Endometrium (tissue), 2 donors: Measurements from ENCODE around the gene DOK4.
"Not testable (repeated sequence)": the region's sequence is repeated elsewhere in the genome, so short reads cannot be mapped to it uniquely, and the experiment has no call there.

Experiments
- FAIRE-seq: peaks from 2 replicates; lab custom pipeline; 2012; peaks lifted over from hg19 to GRCh38; lab: Jason Lieb, UNC
- donor health status: control.
- donor health status: control.

DOK4 gene

DNA sequence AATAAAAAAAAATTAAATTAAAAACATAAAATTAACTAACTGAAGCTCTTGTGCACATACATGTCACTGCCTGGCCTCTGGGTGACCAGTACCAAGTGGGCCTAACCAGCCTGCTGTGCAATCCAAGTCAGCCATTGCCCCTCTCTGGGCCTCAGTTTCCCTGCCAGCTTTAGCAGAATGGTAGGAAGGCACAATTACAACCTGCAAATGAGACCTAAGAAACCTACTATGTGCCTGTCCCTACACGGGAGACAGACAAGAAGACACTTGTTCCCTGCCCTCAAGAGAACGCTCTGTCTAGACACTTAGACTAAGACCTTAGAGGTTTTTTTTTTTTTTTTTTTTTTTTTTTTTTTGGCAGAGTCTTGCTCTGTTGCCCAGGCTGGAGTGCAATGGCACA is 40.8 kb downstream of the DOK4 start:
- no peak for FAIRE-seq

DNA sequence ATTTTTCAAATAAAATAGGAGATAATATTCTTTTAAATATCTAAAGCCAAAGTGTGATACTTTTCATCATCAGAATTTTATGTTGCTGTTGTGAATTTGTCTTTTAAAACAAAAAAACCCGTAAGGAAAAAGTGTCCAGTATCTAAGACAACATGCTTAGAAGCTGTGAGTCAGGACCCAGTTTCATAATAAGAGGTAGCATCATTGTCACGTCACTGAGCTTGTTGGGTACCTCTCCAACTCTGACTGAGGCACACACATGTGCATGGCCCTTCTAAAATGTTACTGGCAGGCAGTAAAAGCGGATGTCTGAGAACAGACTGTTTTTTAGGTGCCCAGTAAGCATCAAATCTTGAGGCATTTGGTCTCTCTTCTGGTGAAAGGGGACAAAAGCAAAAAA is 41.6 kb downstream of the DOK4 start:
- FAIRE-seq, result no peak

DNA sequence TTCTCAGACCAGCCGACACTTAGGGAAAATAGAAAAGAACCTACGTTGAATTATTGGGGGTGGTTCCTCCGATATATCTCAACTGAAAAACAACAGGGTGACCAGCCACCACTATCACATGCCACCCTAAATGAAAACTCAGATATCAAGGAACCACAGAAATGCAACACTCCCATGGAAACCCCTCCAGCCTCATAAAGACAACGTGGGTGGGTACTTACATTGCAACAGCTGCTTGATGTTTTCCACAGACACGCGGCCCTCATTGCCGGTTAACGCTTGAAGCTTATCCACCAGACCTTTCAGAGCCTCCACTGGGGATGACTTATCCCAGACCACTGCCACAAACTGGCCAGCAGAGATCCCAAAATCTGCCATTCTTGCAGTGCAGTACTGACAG is 45.7 kb downstream of the DOK4 start:
- not testable (repeated sequence) for FAIRE-seq

DNA sequence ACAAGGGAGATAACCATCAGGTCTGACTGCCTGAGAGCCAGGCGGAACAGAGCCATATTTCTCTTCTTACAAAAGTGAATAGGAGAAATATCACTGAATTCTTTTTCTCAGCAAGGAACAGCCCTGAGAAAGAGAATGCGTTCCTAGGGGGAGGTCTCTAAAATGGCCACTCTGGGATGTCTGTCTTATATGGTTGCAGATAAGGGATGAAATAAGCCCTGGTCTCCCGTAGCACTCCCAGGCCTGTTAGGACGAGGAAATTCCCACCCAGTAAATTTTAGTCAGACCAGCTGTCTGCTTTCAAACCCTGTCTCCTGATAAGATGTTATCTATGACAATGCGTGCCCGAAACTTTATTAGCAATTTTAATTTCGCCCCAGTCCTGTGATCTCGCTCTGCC is 46.3 kb downstream of the DOK4 start:
- FAIRE-seq, result not testable (repeated sequence)

DNA sequence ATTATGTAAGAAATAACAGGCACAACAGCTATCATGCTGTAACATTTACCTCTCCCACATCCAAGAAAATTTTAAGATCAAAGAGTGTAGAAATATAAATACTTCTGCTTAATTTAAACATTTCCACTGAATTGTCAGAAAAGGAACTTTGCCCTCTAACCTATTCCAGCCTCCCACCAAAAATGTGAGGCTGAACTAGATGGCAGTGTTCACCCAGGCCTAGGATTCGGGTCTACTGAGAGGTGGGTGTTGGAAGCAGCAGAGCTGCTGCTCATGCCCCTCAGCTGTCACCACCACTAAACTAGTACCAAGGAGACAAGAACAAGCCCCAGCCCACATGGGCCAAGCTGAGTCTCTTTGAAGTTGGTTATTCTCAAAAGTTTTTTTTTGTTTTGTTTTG is 50.5 kb downstream of the DOK4 start:
- no peak for FAIRE-seq

DNA sequence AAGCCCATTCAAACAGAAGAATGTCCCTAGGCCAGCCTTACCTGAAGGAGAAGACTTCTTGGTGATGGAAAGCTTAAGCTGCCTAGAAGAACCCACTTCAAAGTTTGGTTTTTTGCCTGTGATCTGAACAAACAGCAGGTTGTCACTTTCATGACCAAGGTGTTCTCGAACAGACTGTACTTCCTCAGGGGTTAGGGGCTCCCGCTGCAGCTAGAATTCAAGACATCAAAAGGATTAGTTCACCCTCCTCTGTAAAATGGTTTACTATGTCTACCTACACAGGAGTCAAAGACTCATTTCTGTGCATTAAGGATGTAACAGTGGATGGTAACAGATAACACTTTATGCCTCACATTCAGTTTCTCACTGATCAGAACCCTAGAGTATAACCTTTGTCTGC is 52.3 kb downstream of the DOK4 start:
- FAIRE-seq, result no peak

DNA sequence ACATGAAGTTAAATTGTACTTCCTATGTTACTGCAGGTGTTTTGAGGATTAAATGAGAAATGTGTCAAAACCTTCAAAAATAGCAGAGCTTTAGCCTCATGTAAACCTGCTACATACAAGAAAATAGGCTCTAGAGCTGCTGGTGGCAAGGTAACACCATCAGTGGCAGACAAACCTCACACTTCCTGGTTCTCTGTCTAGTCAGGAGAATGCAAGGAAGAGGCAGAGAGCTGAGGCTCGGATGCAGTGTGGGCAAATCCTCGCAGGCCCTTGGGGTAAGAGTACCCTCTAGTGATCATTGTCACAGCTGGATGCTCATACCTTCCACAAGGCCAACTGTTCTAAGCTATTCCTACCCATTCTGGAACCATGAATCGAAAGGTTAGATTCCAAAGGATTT is 53.3 kb downstream of the DOK4 start:
- FAIRE-seq, result no peak

DNA sequence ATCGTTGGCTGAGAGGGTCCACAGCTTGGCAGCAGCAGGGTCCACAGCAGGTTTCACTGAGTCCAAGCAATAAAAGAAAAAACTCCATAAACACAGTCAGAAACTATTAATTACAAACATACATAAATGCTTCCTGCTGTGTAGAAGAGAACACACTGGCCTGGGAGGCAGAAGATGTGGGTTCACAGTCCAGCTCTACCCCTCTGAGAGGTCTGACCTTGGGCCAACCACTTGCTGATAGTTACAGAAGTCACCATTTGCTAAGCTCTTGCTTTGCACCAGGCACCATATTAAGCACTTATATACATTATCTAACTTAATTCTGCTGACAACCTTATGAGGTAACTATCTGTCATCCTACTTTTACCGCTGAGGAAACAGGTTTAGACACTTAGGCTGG is 53.8 kb downstream of the DOK4 start:
- no peak for FAIRE-seq

DNA sequence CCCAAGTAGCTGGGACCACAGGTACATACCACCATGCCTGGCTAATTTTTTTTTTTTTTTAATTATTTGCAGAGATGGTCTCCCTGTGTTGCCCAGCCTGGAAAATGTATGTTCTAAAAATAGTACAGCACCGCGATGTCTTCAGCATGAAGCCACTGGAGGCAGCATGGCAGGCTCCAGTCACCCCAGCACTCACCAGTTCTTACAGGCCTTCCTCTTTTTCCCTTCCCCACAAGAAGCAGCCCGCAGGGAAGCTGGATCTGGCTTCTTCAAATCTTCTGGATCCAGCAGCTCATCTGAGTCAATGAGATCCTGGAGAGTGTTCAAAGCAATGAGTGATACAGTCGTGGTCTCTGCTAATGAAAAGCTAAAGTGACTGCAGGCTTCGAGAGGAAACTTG is 55.3 kb downstream of the DOK4 start:
- FAIRE-seq, result no peak

DNA sequence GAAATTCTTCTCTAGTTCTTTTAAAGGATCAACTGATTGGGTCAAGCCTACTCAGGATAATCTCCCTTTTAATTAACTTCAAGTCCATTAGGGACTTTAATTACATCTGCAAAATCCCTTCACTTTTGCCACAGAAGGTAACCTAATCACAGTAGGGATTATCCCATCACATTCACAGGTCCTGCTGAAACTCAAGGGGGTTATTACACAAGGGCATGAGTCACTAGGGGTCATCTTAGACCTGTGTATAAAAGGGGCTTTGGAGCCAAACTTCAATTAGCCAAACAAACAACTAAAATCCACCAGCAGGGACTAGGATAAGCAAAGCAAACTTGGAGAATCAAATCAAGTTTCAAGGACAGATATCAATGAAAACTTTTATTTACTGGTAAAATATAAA is 58.5 kb downstream of the DOK4 start:
- FAIRE-seq, result no peak

DNA sequence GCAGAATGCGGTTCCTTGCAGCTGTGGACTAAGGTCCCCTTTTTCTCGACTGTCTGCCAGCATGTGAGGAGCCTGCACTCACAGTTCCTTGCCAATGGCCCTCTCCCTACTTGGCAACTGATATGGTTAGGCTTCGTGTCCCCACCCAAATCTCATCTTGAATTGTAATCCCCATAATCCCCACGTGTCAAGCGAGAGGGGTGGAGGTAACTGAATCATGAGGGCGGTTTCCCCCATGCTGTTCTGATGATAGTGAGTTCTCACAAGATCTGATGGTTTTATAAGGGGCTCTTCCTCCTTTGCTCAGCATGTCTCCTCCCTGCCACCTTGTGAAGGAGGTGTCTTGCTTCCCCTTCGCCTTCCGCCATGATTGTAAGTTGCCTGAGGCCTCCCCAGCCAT is 59.0 kb downstream of the DOK4 start:
- no peak for FAIRE-seq

DNA sequence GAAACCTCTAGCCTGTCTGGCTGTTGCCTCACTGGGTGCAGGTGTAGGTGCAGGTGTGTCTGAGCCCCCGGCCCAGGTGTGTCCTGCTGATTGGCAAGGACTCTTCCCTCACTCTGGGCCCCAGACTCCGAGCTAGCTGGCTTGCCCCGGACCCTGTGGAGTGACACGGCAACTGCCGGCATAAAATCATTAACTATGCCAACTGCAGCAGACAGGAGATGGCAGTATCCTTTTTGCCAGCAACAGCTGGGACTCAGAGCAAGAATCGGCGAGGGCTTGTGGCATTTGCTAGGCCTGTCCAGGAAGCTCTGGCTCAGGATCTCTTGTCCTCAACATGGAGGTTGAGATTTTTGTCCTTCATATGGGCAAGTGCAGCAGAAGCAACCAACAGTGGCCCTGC is 59.9 kb downstream of the DOK4 start:
- FAIRE-seq, result no peak

DNA sequence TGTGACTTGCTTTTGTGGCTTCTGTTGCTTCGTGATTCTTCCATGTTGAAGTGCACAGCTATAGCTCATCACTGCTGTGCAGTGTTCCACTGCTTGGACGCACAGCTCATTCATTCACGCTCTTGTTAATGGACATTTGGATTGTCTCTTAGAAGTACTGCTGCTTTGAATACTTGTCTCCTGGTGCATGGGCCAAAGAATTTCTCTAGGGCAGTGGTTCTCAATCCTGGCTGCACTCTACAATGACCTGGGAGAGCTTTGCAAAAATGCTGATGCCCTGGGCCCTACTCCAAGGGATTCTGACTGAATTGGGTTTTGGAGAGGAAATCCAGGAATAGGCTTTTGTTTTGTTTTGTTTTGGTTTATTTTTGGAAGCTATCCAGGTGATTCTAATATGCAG is 61.7 kb downstream of the DOK4 start:
- FAIRE-seq, result no peak

DNA sequence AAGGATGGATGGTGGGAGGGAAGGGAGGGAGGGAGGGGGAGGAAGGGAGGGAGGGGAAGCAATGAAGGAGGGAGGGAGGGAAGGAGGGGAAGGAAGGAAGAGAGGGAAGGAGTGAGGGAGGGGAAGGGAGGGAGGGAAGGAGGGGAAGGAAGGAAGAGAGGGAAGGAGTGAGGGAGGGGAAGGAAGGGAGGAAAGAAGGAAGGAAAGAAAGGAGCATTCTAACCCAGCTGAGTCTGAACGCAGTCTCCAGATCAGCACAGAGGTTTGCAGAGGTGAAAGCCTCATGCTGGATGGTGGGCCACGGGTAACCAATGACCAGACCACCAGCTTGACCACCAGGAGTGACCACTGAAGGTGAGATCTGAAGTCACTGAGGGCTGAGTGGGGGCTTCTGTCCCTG is 63.1 kb downstream of the DOK4 start:
- no peak for FAIRE-seq

DNA sequence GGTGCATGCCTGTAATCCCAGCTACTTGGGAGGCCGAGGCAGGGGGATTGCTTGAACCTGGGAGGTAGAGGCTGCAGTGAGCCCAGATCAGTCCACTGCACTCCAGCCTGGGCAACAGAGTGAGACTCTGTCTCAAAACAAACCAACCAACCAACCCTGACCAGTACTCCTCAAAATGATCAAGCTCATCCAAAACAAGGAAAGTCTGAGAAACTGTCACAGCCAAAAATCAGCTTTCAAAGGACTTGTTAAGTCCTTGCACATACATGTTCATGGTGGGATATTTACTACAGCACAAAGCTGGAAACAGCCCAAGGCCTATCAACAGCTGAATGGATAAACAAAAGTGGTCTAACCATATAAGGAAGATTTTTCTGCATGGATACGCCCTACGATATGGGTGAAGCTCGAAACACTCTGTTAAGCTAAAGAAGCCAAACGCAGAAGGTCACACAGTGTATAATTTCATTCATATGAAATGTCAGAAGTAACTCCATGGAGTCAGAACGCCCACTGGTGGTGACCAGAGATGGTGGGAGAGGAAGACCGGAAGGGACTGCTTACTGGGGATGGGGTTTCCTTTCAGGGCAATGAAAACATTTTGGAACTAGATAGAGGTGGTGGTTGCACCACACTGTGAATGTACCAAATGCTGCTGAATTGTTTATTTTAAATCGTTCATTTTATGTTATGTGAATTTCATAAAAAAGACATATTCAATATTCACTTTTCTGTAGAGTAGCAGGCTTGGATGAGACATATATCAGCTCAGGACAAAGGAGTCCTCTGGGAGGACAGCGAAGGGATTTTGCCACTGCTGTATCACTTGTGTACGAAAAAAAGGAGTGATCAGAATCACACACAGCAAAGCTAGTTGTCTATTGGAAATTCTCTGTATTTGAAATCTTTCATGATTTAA is 64.0 kb downstream of the DOK4 start:
- peak; percentile 53 for FAIRE-seq
